Calu3 (cell line): ENCODE measurements around the gene UGT1A9. TPM values are rescaled to one million over a fixed set of nuclear protein-coding genes. Genes with fewer than 3 reads are reported as not detected.
A peak's percentile ranks its signal among the peaks of the same experiment; 100 is the strongest.

Source experiments
- BruUV-seq: library from RNA; stranded (reverse); fragments of 400-500 nt; replicated peaks from 2 replicates; lab custom pipeline; 2021; lab: Mats Ljungman, UMichigan
- CTCF ChIA-PET: fragments of 300-600 bp; sonication (Branson Sonifier 250); formaldehyde crosslinking; loops from one replicate; lab custom pipeline; 2022; ENCODE audit warnings: antibody characterized with exemption; lab: Charles Lee
- DNase-seq: peaks from one replicate; pipeline ENCODE4 v3.0.0; 2022
- H3K27ac Mint-ChIP-seq: one replicate; pipeline ENCODE4 v1.8.0; 2022; ENCODE audit warnings: mixed read lengths; ENCODE audit not compliant: unreplicated experiment
- H3K27me3 Mint-ChIP-seq: one replicate; pipeline ENCODE4 v1.8.0; 2022; ENCODE audit warnings: mixed read lengths; ENCODE audit not compliant: unreplicated experiment
- H3K36me3 Mint-ChIP-seq: one replicate; pipeline ENCODE4 v1.8.0; 2022; ENCODE audit warnings: mild to moderate bottlenecking, moderate library complexity, mixed read lengths; ENCODE audit not compliant: insufficient read depth, unreplicated experiment
- H3K4me1 Mint-ChIP-seq: one replicate; pipeline ENCODE4 v1.8.0; 2022; ENCODE audit warnings: mild to moderate bottlenecking, low read depth, mixed read lengths; ENCODE audit not compliant: unreplicated experiment
- H3K4me3 Mint-ChIP-seq: one replicate; pipeline ENCODE4 v1.8.0; 2022; ENCODE audit warnings: mild to moderate bottlenecking, low read depth, moderate library complexity, mixed read lengths; ENCODE audit not compliant: unreplicated experiment
- H3K9me3 Mint-ChIP-seq: one replicate; pipeline ENCODE4 v1.8.0; 2022; ENCODE audit warnings: low read depth, mixed read lengths; ENCODE audit not compliant: unreplicated experiment
- CTCF ChIP-seq: fragments of 200-600 bp; IDR thresholded peaks from one replicate; pipeline ENCODE4 v1.8.0; 2022; ENCODE audit warnings: antibody characterized with exemption; ENCODE audit not compliant: unreplicated experiment
- intact Hi-C: fragments of 100-400 bp; cut with micrococcal nuclease; formaldehyde crosslinking; loops from one replicate; pipeline ENCODE4 v1.10.0; 2022; ENCODE audit not compliant: unreplicated experiment
- total RNA-seq: library from RNA; stranded (reverse); gene quantifications from 2 replicates; pipeline ENCODE4 v1.2.3, GENCODE V29; 2022

UGT1A9 gene
- total RNA-seq, 1 experiment from 2014 or later = 4.3 TPM

- H3K36me3 Mint-ChIP-seq = peaks cover 29% of the 10 kb centered on the region
- H3K27me3 Mint-ChIP-seq = no peaks in the 10 kb centered on the region
- H3K4me3 Mint-ChIP-seq = no peak overlapping the region
- H3K9me3 Mint-ChIP-seq = no peaks in the 10 kb centered on the region
- CTCF ChIA-PET = no interaction called here
- peak overlapping the region; percentile 65 for H3K27ac Mint-ChIP-seq
- no peak for TF ChIP-seq CTCF
- no TSS peak for BruUV-seq
- peaks cover 56% of the 10 kb centered on the region for H3K4me1 Mint-ChIP-seq
- no peak for DNase-seq
- intact Hi-C loops = no loop called here
These were observed 16.6 kb downstream of the UGT1A9 start for GRCh38 chr2:233688341-233688740.

- intact Hi-C loops = no loop called here
- Mint-ChIP-seq H3K4me3 (peak overlapping the region; percentile 81), H3K9me3 (no peaks in the 10 kb centered on the region), H3K27ac (peak overlapping the region; percentile 65), H3K27me3 (no peaks in the 10 kb centered on the region), H3K4me1 (peaks cover 63% of the 10 kb centered on the region), H3K36me3 (peaks cover 36% of the 10 kb centered on the region)
- peak; percentile 8 for DNase-seq
- CTCF ChIA-PET = interaction anchor here (1.5 kb wide), 1 partner anchor 17 kb away, joined by 4 read pairs; no protein-coding TSS in a partner anchor
- BruUV-seq = no TSS peak
- TF ChIP-seq CTCF = no peak
These were observed 17.3 kb downstream of the UGT1A9 start for GRCh38 chr2:233689031-233689430.

- DNase-seq = no peak
- no TSS peak for BruUV-seq
- Mint-ChIP-seq H3K27me3 (no peaks in the 10 kb centered on the region), H3K4me1 (peaks cover 67% of the 10 kb centered on the region), H3K4me3 (peak overlapping the region; percentile 81), H3K36me3 (peaks cover 41% of the 10 kb centered on the region), H3K9me3 (no peaks in the 10 kb centered on the region), H3K27ac (peak overlapping the region; percentile 65)
- CTCF ChIA-PET = interaction anchor here (1.5 kb wide), 1 partner anchor 16 kb away, joined by 4 read pairs; no protein-coding TSS in a partner anchor
- intact Hi-C loops = no loop called here
- no peak for TF ChIP-seq CTCF
These were observed 17.8 kb downstream of the UGT1A9 start for GRCh38 chr2:233689501-233689900.

GRCh38 chr2:233690444-233690843, 18.7 kb downstream of the UGT1A9 start:
- H3K4me1 Mint-ChIP-seq = peaks cover 77% of the 10 kb centered on the region
- H3K9me3 Mint-ChIP-seq = no peaks in the 10 kb centered on the region
- CTCF ChIA-PET = interaction anchor here (0.9 to 1.6 kb wide), 3 partner anchors 10 to 124 kb away, joined by 3 to 4 read pairs (median 4); partner anchors contain the start of gene USP40
- H3K4me3 Mint-ChIP-seq = peak overlapping the region; percentile 81
- H3K36me3 Mint-ChIP-seq = peaks cover 49% of the 10 kb centered on the region
- no TSS peak for BruUV-seq
- intact Hi-C loops = loop anchor here (2.0 to 5.0 kb wide), 4 partner anchors 54 to 203 kb away; partner anchors contain the start of genes UGT1A1, UGT1A10 and USP40
- no peaks in the 10 kb centered on the region for H3K27me3 Mint-ChIP-seq
- DNase-seq = peak; percentile 38
- H3K27ac Mint-ChIP-seq = peak overlapping the region; percentile 65
- TF ChIP-seq CTCF = no peak
